Measurements from ENCODE around the gene MRPL28. TPM values are rescaled to one million over a fixed set of nuclear protein-coding genes. Genes with fewer than 3 reads are reported as not detected.
"Not testable (repeated sequence)": the region's sequence is repeated elsewhere in the genome, so short reads cannot be mapped to it uniquely, and the experiment has no call there.

MRPL28 gene
- polyA plus RNA-seq, 4 donors = 36.9 to 82.5 (median 65.4) TPM

- no peak for DNase-seq (ENCODE audit: low read depth in 4 of 4, low spot score in 3 of 4)
Observed at GRCh38 chr16:375212-375611, 4.9 kb upstream of the MRPL28 start.

DNA sequence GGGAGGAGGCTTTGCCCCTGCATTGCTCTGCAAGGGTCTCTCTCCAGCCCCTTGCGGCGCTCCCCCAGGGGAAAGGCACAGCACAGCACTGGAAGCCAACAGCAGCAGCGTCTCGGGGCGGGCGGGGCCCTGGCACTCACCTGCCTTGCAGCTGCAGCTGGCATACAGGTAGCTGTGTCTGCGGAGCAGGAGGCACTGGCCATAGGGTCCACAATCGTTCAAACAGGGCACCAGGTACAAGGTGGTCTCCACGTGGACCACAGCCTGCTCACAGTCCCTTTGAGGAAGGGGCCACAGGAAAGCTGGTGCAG, 4.2 kb upstream of the MRPL28 start:
- DNase-seq (ENCODE audit: low read depth in 4 of 4, low spot score in 3 of 4) = no peak

GRCh38 chr16:373848-374615, 3.7 kb upstream of the MRPL28 start:
- DNase-seq (ENCODE audit: low read depth in 4 of 4, low spot score in 3 of 4) = no peak

DNA sequence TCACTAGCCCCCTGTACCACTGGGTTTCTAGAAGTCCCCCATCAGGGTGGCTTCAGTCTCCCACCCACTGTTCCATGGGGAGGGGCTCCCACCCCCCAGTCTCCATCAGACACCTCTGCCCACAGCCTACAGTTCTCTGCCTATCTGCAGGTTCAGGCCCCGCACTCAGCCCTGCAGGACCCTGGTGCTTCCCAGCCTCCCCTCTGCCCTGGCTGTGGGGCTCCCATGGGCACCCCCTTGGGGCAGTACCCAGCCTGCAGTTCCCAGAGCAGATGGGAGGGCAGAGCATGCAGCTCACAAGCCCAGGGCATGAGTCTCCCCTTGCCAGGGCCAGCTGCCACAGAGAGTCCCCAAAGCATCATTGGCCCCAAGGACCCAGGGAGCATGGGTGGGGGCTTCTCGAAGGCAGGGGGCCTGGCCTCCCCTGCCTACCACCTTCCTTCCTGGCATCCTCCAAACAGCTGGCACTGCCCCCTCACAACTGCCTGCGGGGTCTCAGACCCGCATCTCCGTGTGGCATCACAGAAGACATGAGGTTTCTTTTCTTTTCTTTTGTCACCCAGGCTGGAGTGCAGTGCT, 2.8 kb upstream of the MRPL28 start:
- no peak for DNase-seq (ENCODE audit: low read depth in 4 of 4, low spot score in 3 of 4)

- no peak for DNase-seq (ENCODE audit: low read depth in 4 of 4, low spot score in 3 of 4)
Observed at GRCh38 chr16:372302-372983, 2.1 kb upstream of the MRPL28 start.

DNA sequence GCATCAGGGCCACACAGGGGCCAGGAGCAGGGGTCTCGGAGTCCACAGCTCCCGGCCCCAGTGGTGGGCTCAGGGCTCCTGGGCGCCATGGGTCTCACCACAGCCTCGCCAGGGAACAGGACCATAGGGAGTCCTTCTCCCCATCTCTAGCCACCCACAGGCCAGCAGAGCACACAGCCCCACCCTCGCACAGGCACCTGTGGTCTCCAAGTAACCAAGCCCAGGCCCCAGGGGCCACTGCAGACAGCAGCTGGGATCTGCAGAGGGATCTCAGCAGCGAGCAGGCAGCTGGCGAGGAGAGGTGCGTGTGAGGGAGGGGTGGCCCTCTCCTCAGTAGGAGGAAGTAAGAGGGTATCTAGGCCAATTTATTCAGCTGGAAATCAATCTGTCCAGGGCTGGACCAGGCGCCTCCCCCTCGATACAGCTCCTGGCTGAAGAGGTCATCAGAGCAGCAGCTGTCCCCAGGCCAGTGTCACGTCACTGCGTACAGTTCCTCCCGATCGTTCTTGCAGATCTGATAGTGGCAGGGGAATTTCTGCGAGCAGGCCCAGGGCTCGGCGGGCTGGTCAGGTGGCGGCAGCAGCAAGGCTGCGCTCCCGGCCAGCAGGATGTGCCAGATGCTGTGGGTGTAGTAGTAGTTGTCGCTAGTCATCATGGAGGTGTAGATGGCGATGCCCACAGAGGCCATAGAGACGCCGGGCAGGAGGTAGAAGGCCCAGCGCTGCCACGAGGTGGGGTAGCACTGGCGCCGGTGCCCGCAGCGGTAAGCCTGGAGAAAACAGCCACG, 1.4 kb upstream of the MRPL28 start:
- no peak for DNase-seq (ENCODE audit: low read depth in 4 of 4, low spot score in 3 of 4)

DNA sequence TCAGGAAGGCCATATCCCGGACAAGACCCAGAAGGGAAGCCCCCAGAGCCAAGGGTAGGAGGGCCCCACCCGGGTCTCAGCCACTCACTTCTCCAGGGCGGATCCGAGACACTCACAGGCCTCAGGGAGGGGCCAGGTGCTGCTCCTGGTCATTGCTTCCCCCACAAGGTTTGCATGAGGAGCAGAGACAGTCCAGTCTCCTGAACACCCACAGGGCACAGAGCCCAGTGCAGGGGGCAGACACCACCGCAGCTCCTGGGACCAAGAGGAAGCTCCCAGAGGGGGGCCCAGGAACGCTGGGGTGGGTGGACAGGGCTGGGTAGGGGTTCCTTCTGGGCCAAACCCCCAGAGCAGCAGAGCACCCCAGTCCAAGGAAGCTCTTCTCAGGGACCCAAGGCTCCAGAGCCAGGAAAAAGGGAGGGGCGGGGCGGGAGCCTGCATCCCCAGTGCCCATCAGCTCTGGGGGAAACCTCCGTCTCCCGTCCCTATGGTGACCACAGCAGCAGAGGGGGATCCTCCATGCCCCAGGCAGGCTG, 709 bp upstream of the MRPL28 start:
- DNase-seq (ENCODE audit: low read depth in 4 of 4, low spot score in 3 of 4) = no peak

DNA sequence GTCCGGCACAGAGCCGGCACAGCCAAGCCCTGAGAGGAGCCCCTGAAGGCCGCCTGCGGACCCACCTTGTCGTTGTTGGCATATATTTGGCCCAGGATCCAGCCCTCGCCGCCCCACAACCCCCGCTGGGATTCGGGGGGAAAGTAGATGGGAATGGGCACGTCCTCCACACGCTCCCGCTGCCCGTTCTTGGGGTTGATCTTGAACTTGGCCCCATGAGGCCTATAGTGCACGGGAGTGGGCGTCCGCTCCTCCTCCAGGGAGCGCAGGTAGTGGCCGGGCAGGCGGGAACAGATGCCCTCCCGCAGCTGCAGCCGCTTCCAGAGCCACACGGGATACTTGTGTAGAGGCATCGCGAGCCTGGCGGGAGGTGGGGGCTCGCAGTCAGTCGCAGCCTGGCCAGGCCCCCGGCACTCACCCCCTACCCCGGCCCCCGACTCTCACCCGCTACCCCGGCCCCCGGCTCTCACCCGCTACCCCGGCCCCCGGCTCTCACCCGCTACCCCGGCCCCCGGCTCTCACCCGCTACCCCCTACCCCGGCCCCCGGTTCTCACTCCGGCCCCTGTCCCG, 387 bp downstream of the MRPL28 start:
- DNase-seq (ENCODE audit: low read depth in 4 of 4, low spot score in 3 of 4) = no peak

- DNase-seq (ENCODE audit: low read depth in 4 of 4, low spot score in 3 of 4) = no peak
Observed at GRCh38 chr16:369275-369865, 968 bp downstream of the MRPL28 start.

DNA sequence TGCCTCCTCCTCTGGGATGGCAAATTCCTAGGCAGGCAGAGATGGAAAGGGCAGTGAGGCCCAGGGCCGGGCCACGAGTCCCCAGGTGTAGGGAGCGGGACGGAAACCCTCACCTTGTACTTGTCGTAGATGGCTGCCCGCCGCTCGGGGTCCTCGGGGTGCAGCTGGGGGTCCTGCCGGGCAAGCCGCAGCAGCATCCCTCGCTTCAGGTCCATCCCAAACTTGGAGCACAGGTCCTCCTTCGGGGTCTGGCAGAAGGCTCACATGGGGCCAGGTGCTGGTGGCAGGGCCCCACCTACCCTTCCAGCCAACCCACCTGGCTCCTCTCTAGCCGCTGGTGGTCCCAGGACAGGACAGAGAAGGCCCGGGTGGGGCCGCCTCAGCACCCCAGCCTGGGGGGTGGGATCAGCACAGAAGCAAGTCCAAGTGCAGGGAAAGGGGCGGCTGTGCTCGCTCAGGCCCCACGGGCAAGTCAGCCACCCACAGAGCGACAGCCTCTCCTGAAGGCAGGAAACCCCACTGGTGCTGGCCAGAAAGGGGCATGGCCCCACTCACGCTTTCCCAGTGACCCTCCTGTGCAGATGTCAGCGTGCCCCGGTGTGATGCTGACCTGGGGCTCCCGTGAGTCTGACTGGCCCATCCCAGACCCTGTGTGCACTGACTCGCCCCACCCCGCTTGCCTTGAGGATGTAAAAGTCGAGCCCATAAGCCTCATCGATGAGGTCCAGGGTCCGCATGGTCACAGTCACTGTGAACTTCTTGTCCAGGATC, 1.8 kb downstream of the MRPL28 start:
- no peak for DNase-seq (ENCODE audit: low read depth in 4 of 4, low spot score in 3 of 4)

GRCh38 chr16:367333-367903, 2.9 kb downstream of the MRPL28 start:
- no peak for DNase-seq (ENCODE audit: low read depth in 4 of 4, low spot score in 3 of 4)

DNA sequence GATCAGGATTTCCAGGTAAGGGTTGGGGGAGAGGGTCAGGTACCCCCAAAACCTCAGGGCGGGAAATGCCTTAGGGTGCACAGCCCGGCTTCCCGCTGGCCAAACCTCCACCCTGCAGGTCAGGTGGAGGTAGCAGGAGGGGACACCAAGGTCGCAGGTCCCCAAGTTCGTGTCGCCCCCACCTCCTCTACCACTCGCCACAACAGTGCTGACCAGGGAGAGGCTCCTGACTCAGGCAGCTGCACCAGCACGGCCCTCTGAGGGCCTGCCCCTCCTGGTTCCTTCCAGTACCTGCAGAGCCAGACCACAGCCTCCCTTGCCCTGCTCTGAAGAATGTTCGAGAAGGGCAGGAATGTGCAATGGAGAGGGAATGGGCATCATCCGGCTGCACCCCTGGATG, 3.9 kb downstream of the MRPL28 start:
- DNase-seq (ENCODE audit: low read depth in 4 of 4, low spot score in 3 of 4) = no peak

GRCh38 chr16:364595-365491, 5.5 kb downstream of the MRPL28 start:
- DNase-seq (ENCODE audit: low read depth in 4 of 4, low spot score in 3 of 4) = no peak

- DNase-seq (ENCODE audit: low read depth in 4 of 4, low spot score in 3 of 4) = no peak
Observed at GRCh38 chr16:363766-364490, 6.4 kb downstream of the MRPL28 start.

DNA sequence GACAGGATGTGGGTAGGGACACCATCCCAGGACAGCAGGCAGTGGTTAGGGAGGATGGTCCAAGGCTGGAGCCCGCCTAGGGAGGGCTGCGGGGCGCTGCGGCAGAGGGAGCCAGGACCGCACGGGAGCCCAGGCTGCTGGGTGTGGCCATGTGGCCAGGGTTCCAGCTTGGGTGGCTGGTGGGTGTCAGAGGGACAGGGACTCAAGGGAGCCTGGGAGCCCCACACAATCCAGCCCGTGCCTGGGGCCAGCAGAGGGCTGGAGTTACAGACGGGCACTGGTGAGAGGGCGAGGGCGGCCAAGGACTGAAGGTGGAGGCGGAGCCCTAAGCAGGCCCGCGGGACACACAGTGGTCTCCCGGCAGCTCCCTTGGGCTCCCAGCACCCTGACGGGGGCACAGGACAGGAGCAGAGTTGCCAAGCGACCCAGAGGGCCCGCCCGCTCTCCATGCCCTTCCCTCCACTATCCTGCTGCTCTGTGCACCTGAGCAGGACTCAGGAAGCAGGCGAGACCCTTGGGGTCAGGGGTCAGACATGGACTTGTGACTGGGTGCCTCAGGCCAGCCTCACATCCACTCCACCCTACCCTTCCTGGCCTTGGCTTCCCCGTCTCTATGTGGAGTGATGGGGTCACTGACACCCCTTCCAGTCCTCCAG, 7.1 kb downstream of the MRPL28 start:
- no peak for DNase-seq (ENCODE audit: low read depth in 4 of 4, low spot score in 3 of 4)

GRCh38 chr16:362702-362999, 7.7 kb downstream of the MRPL28 start:
- not testable (repeated sequence) for DNase-seq (ENCODE audit: low read depth in 4 of 4, low spot score in 3 of 4)
